Trophoblast cell (in vitro differentiated cells and primary cell): ENCODE data around the gene TMEM31.
A peak's percentile ranks its signal among the peaks of the same experiment; 100 is the strongest.

ENCODE experiments used
- DNase-seq, 2 donors: peaks; one replicate each; pipeline ENCODE4 v3.0.0-alpha.2; 2016
- H2AFZ ChIP-seq: 2 replicates; pipeline ENCODE4 v1.6.1; 2013; ENCODE audit warnings: low read length, moderate library complexity, mild to moderate bottlenecking; ENCODE audit not compliant: insufficient read depth, poor library complexity
- H2AK5ac ChIP-seq: 2 replicates; pipeline ENCODE4 v1.6.1; 2013; ENCODE audit warnings: mild to moderate bottlenecking, low read length
- H2BK120ac ChIP-seq: 2 replicates; pipeline ENCODE4 v1.6.1; 2013; ENCODE audit warnings: low read length, mild to moderate bottlenecking, moderate library complexity; ENCODE audit not compliant: insufficient read depth, poor library complexity
- H2BK12ac ChIP-seq: 2 replicates; pipeline ENCODE4 v1.6.1; 2013; ENCODE audit warnings: mild to moderate bottlenecking, low read length, moderate library complexity
- H2BK5ac ChIP-seq: 2 replicates; pipeline ENCODE4 v1.6.1; 2013; ENCODE audit warnings: low read length, low read depth, moderate library complexity, mild to moderate bottlenecking; ENCODE audit not compliant: poor library complexity
- H3K14ac ChIP-seq: 2 replicates; pipeline ENCODE4 v1.6.1; 2013; ENCODE audit warnings: mild to moderate bottlenecking, low read length
- H3K18ac ChIP-seq: 2 replicates; pipeline ENCODE4 v1.6.1; 2013; ENCODE audit warnings: mild to moderate bottlenecking, low read length
- H3K23ac ChIP-seq: 2 replicates; pipeline ENCODE4 v1.6.1; 2013; ENCODE audit warnings: low read length
- H3K27ac ChIP-seq: 2 replicates; pipeline ENCODE4 v1.5.1; 2013; ENCODE audit warnings: low read depth, mild to moderate bottlenecking, inconsistent platforms, low read length, moderate library complexity
- H3K27me3 ChIP-seq: 2 replicates; pipeline ENCODE4 v1.6.1; 2013; ENCODE audit warnings: inconsistent platforms, mild to moderate bottlenecking, low read length, moderate library complexity; ENCODE audit not compliant: insufficient read depth
- H3K36me3 ChIP-seq, 2 experiments: 1 replicate in 1 of 2; 2 replicates in 1 of 2; pipeline ENCODE4 v1.6.1; 2013; ENCODE audit warnings: low read length in 2 of 2, mild to moderate bottlenecking in 2 of 2, moderate library complexity in 1 of 2; ENCODE audit not compliant: insufficient read depth in 2 of 2, control insufficient read depth in 1 of 2
- H3K4ac ChIP-seq: 2 replicates; pipeline ENCODE4 v1.6.1; 2013; ENCODE audit warnings: low read depth, mild to moderate bottlenecking, low read length, moderate library complexity
- H3K4me1 ChIP-seq, 2 experiments: 1 replicate in 1 of 2; 2 replicates in 1 of 2; pipeline ENCODE4 v1.6.1; 2013; ENCODE audit warnings: low read length in 2 of 2, mild to moderate bottlenecking in 2 of 2, moderate library complexity in 1 of 2; ENCODE audit not compliant: insufficient read depth in 2 of 2, control insufficient read depth in 1 of 2
- H3K4me2 ChIP-seq: 2 replicates; pipeline ENCODE4 v1.6.1; 2013; ENCODE audit warnings: inconsistent platforms, mild to moderate bottlenecking, low read length, moderate library complexity
- H3K4me3 ChIP-seq: 2 replicates; pipeline ENCODE4 v1.5.1; 2013; ENCODE audit warnings: mild to moderate bottlenecking, low read depth, low read length, inconsistent platforms
- H3K79me1 ChIP-seq: one replicate; pipeline ENCODE4 v1.6.1; 2013; ENCODE audit warnings: low read length
- H3K79me2 ChIP-seq: 2 replicates; pipeline ENCODE4 v1.6.1; 2013; ENCODE audit warnings: low read length, mild to moderate bottlenecking; ENCODE audit not compliant: control insufficient read depth, insufficient read depth, poor library complexity
- H3K9ac ChIP-seq: 2 replicates; pipeline ENCODE4 v1.6.1; 2013; ENCODE audit warnings: mild to moderate bottlenecking, low read length
- H3K9me3 ChIP-seq: 2 replicates; pipeline ENCODE4 v1.6.1; 2013; ENCODE audit warnings: low read depth, mild to moderate bottlenecking, control low read depth, inconsistent platforms, low read length; ENCODE audit not compliant: insufficient read depth
- H4K12ac ChIP-seq: 2 replicates; pipeline ENCODE4 v1.6.1; 2013; ENCODE audit warnings: low read depth, mild to moderate bottlenecking, low read length, moderate library complexity
- H4K8ac ChIP-seq: 2 replicates; pipeline ENCODE4 v1.6.1; 2013; ENCODE audit warnings: low read depth, mild to moderate bottlenecking, low read length, moderate library complexity
- H4K91ac ChIP-seq: one replicate; pipeline ENCODE4 v1.6.1; 2013; ENCODE audit warnings: low read depth, mild to moderate bottlenecking, low read length, moderate library complexity
- WGBS: extraction: QIAGEN DNeasy Blood & Tissue Kit; methylation state at CpG from one replicate; pipeline ENCODE4 v1.1.7; 2013; ENCODE audit warnings: missing lambda C conversion rate; ENCODE audit not compliant: insufficient read length, insufficient coverage; ENCODE audit errors: extremely low coverage; 5-methylcytosine and 5-hydroxymethylcytosine counted together

TMEM31 gene

GRCh38 chrX:103733017-103733416 lies 22.3 kb downstream of the TMEM31 start:
- H3K4ac ChIP-seq, result no peak overlapping the region
- H2AK5ac ChIP-seq, result no peak overlapping the region
- H2BK120ac ChIP-seq, result no peak overlapping the region
- H3K18ac ChIP-seq, result no peak overlapping the region
- no peak overlapping the region for H3K23ac ChIP-seq
- H3K27ac ChIP-seq, result no peak overlapping the region
- H3K36me3 ChIP-seq, result no peaks in the 10 kb centered on the region
- no peak overlapping the region for H4K91ac ChIP-seq
- peaks cover 21 to 34% of the 10 kb centered on the region in 2 experiments for H3K4me1 ChIP-seq
- H3K9me3 ChIP-seq, result no peaks in the 10 kb centered on the region
- H3K4me3 ChIP-seq, result no peak overlapping the region
- no peak overlapping the region for H3K14ac ChIP-seq
- no peaks in the 10 kb centered on the region for H3K27me3 ChIP-seq
- no peaks in the 10 kb centered on the region for H3K79me1 ChIP-seq
- no CpG with 5 or more reads among the region's 1 CpG for WGBS
- H3K9ac ChIP-seq, result no peak overlapping the region
- no peak overlapping the region for H2BK5ac ChIP-seq
- DNase-seq, result peak; percentile 81 to 91
- no peak overlapping the region for H2BK12ac ChIP-seq
- H4K12ac ChIP-seq, result no peak overlapping the region
- no peaks in the 10 kb centered on the region for H3K79me2 ChIP-seq
- H3K4me2 ChIP-seq, result no peak overlapping the region
- no peak overlapping the region for H2AFZ ChIP-seq
- H4K8ac ChIP-seq, result no peak overlapping the region

GRCh38 chrX:103734125-103734760 lies 23.5 kb downstream of the TMEM31 start:
- Histone ChIP-seq H4K12ac (no peak overlapping the region), H3K14ac (no peak overlapping the region), H3K9ac (no peak overlapping the region), H2BK5ac (no peak overlapping the region), H3K27me3 (no peaks in the 10 kb centered on the region), H3K4me1 (peaks cover 13 to 23% of the 10 kb centered on the region in 2 experiments), H3K4me3 (no peak overlapping the region), H2BK12ac (no peak overlapping the region), H4K91ac (no peak overlapping the region), H3K36me3 (no peaks in the 10 kb centered on the region), H3K79me1 (no peaks in the 10 kb centered on the region), H2BK120ac (no peak overlapping the region), H3K27ac (peak overlapping the region; percentile 40), H3K23ac (no peak overlapping the region), H2AK5ac (no peak overlapping the region), H3K9me3 (no peaks in the 10 kb centered on the region), H3K4me2 (no peak overlapping the region), H3K79me2 (no peaks in the 10 kb centered on the region), H2AFZ (no peak overlapping the region), H3K18ac (no peak overlapping the region), H3K4ac (no peak overlapping the region), H4K8ac (no peak overlapping the region)
- no CpG with 5 or more reads among the region's 4 CpGs for WGBS
- DNase-seq, result peak; percentile 21 to 65

GRCh38 chrX:103737696-103738095 lies 27.0 kb downstream of the TMEM31 start:
- H3K4me2 ChIP-seq, result no peak overlapping the region
- H3K27me3 ChIP-seq, result no peaks in the 10 kb centered on the region
- no peak overlapping the region for H2AK5ac ChIP-seq
- no peak overlapping the region for H2BK120ac ChIP-seq
- H3K27ac ChIP-seq, result no peak overlapping the region
- no peaks in the 10 kb centered on the region for H3K9me3 ChIP-seq
- H3K18ac ChIP-seq, result no peak overlapping the region
- no peak overlapping the region for H3K14ac ChIP-seq
- no peak overlapping the region for H2BK12ac ChIP-seq
- no peak overlapping the region for H3K4me3 ChIP-seq
- no peak for DNase-seq
- no peak overlapping the region for H3K4ac ChIP-seq
- no peak overlapping the region for H2AFZ ChIP-seq
- H4K91ac ChIP-seq, result no peak overlapping the region
- peaks cover 2 to 3% of the 10 kb centered on the region in 2 experiments for H3K4me1 ChIP-seq
- no peak overlapping the region for H2BK5ac ChIP-seq
- H4K8ac ChIP-seq, result no peak overlapping the region
- no peaks in the 10 kb centered on the region for H3K79me1 ChIP-seq
- no peak overlapping the region for H3K9ac ChIP-seq
- H4K12ac ChIP-seq, result no peak overlapping the region
- H3K79me2 ChIP-seq, result no peaks in the 10 kb centered on the region
- no peak overlapping the region for H3K23ac ChIP-seq
- no peaks in the 10 kb centered on the region for H3K36me3 ChIP-seq

- no peaks in the 10 kb centered on the region for H3K27me3 ChIP-seq
- no peak overlapping the region for H3K18ac ChIP-seq
- no peak overlapping the region for H3K4me2 ChIP-seq
- H3K9me3 ChIP-seq, result no peaks in the 10 kb centered on the region
- H3K23ac ChIP-seq, result no peak overlapping the region
- H3K4me3 ChIP-seq, result no peak overlapping the region
- no peak overlapping the region for H4K12ac ChIP-seq
- no peak for DNase-seq
- H3K4ac ChIP-seq, result no peak overlapping the region
- no peaks in the 10 kb centered on the region for H3K36me3 ChIP-seq
- no peak overlapping the region for H4K8ac ChIP-seq
- no peaks in the 10 kb centered on the region for H3K79me2 ChIP-seq
- no peak overlapping the region for H2BK5ac ChIP-seq
- no peaks in the 10 kb centered on the region for H3K4me1 ChIP-seq
- H2AFZ ChIP-seq, result no peak overlapping the region
- no peak overlapping the region for H4K91ac ChIP-seq
- H3K9ac ChIP-seq, result no peak overlapping the region
- no peak overlapping the region for H2AK5ac ChIP-seq
- no peaks in the 10 kb centered on the region for H3K79me1 ChIP-seq
- no peak overlapping the region for H2BK12ac ChIP-seq
- H2BK120ac ChIP-seq, result no peak overlapping the region
- WGBS, result no CpG with 5 or more reads among the region's 1 CpG
- no peak overlapping the region for H3K14ac ChIP-seq
- H3K27ac ChIP-seq, result no peak overlapping the region
These were observed 28.7 kb downstream of the TMEM31 start for GRCh38 chrX:103739421-103739820.
